Gastroesophageal sphincter (tissue), 4 donors: Measurements from ENCODE around the gene BMP4. TPM values are rescaled to one million over a fixed set of nuclear protein-coding genes. Genes with fewer than 3 reads are reported as not detected.
A peak's percentile ranks its signal among the peaks of the same experiment; 100 is the strongest.

Experiments used
- ATAC-seq: fragments of 150-250 bp; one replicate; pipeline ENCODE4 v1.9.1; 2016; ENCODE audit warnings: mild to moderate bottlenecking, moderate library complexity
- H3K27ac ChIP-seq, 4 donors: fragments of 200-600 bp; sonication (generic) in 3 of 4; 1 replicate in 3 of 4; 2 replicates in 1 of 4; pipeline ENCODE4 v1.5.1; 2016 to 2019
- H3K27me3 ChIP-seq: fragments of 200-600 bp; sonication (generic); one replicate; pipeline ENCODE4 v1.5.1; 2019
- H3K36me3 ChIP-seq, 2 donors: fragments of 200-600 bp; sonication (generic); one replicate each; pipeline ENCODE4 v1.5.1; 2019; ENCODE audit warnings: control low read depth in 1 of 2
- H3K4me1 ChIP-seq, 3 donors: fragments of 200-600 bp; sonication (generic); 1 replicate in 2 of 3; 2 replicates in 1 of 3; pipeline ENCODE4 v1.5.1; 2016 to 2019; ENCODE audit warnings: control low read depth in 2 of 3
- H3K4me3 ChIP-seq, 2 donors: fragments of 200-600 bp; sonication (generic); one replicate each; pipeline ENCODE4 v1.5.1; 2019; ENCODE audit warnings: mild to moderate bottlenecking in 1 of 2, moderate library complexity in 1 of 2
- H3K9me3 ChIP-seq, 3 donors: fragments of 200-600 bp; sonication (generic); one replicate each; pipeline ENCODE4 v1.5.1; 2017 to 2019; ENCODE audit warnings: control low read depth in 2 of 3
- EP300 ChIP-seq: sonication (generic); formaldehyde crosslinking; IDR thresholded peaks from one replicate; pipeline ENCODE4 v1.6.1; 2017; ENCODE audit warnings: antibody characterized with exemption, mild to moderate bottlenecking
- POLR2A ChIP-seq, 2 donors: fragments of 450-650 bp; IDR thresholded peaks; one replicate each; pipeline ENCODE4 v1.6.1; 2017; ENCODE audit warnings: antibody characterized with exemption in 2 of 2, mild to moderate bottlenecking in 2 of 2, moderate library complexity in 1 of 2
- POLR2AphosphoS5 ChIP-seq: sonication (generic); formaldehyde crosslinking; IDR thresholded peaks from one replicate; pipeline ENCODE4 v1.6.1; 2017; ENCODE audit warnings: antibody characterized with exemption
- WGBS, 2 donors: methylation state at CpG; one replicate each; pipeline ENCODE4 v1.1.5; 2018; ENCODE audit warnings: low coverage in 1 of 2; 5-methylcytosine and 5-hydroxymethylcytosine counted together
- total RNA-seq, 4 donors: library from RNA; depleted of rRNA; stranded (reverse); fragments of >200 nt; gene quantifications; one replicate each; pipeline ENCODE4 v1.1.0, GENCODE V29; 2016
- TF ChIP-seq, protein P1 (sequence below), 4 experiments: fragments of 200-600 bp in 2 of 4; fragments of 450-650 bp in 2 of 4; sonication (generic) in 1 of 4; IDR thresholded peaks; one replicate each; pipeline ENCODE4 v1.5.1; 2017 to 2019; ENCODE audit warnings: antibody characterized with exemption in 4 of 4, mild to moderate bottlenecking in 2 of 4, moderate library complexity in 2 of 4

BMP4 gene
- total RNA-seq, 4 donors from 2014 or later: 11.3 to 81.2 (median 26.6) TPM

DNA sequence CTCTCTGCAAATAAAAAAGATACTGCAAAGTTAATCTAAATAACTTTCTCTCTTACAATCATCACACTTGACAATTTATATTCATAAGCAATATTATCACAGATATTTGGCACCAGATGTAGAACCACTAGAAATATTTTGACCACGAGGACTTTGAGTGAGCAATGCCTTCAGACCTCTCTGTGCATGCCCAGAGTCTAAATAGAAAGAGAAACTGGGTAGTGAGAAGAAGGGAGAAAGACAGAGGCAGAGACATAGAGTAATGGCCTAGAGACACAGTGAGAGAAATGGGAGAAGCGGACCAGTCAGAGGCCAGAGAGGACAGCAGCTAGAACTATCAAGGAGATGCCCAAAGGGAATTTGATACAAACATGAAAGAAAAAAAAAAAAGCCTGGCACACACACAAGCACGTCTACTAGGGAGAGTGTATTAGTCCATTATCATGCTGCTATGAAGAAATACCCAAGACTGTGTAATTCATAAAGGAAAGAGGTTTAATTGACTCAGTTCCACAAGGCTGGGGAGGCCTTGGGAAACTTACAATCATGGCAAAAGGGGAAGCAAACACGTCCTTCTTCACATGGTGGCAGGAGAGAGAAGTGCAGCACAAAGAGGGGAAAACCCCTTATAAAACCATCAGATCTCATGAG lies 41.1 kb downstream of the BMP4 start:
- no peaks in the 10 kb centered on the region for H3K9me3 ChIP-seq
- no peak overlapping the region for H3K4me3 ChIP-seq
- no peak overlapping the region for H3K27ac ChIP-seq
- no peaks in the 10 kb centered on the region for H3K27me3 ChIP-seq
- no peak for ATAC-seq
- TF ChIP-seq POLR2AphosphoS5: no peak
- TF ChIP-seq EP300: no peak
- no peak for TF ChIP-seq POLR2A (IDR thresholded peaks at IDR 0.05)
- TF ChIP-seq, protein P1, sequence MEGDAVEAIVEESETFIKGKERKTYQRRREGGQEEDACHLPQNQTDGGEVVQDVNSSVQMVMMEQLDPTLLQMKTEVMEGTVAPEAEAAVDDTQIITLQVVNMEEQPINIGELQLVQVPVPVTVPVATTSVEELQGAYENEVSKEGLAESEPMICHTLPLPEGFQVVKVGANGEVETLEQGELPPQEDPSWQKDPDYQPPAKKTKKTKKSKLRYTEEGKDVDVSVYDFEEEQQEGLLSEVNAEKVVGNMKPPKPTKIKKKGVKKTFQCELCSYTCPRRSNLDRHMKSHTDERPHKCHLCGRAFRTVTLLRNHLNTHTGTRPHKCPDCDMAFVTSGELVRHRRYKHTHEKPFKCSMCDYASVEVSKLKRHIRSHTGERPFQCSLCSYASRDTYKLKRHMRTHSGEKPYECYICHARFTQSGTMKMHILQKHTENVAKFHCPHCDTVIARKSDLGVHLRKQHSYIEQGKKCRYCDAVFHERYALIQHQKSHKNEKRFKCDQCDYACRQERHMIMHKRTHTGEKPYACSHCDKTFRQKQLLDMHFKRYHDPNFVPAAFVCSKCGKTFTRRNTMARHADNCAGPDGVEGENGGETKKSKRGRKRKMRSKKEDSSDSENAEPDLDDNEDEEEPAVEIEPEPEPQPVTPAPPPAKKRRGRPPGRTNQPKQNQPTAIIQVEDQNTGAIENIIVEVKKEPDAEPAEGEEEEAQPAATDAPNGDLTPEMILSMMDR (IDR thresholded peaks at IDR 0.05): no peak
- no peaks in the 10 kb centered on the region for H3K36me3 ChIP-seq
- H3K4me1 ChIP-seq: no peaks in the 10 kb centered on the region
- WGBS, 2 donors: 63 to 69% methylated on average over 4 of the region's 4 CpGs

DNA sequence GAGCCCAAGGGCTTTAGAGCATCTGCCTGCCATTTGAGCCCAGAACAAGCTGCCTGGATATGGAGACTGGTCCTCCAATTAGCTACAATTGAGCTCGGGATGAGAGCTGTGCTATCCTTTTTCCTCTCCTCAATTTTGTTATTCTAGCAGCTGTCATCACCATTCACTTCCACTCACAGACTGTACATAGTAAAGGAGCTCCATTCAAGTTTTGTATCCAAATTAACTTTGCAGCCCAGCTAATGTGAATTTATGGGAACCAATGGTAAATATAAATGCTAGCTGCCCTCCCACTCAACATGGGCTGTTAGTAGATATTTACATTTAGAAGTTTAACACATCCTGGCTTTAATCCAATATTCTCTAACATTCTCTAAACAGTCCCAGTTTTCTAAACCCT lies 44.6 kb downstream of the BMP4 start:
- Histone ChIP-seq H3K27me3 (no peaks in the 10 kb centered on the region), H3K4me1 (no peaks in the 10 kb centered on the region), H3K36me3 (no peaks in the 10 kb centered on the region), H3K27ac (no peak overlapping the region), H3K4me3 (no peak overlapping the region), H3K9me3 (no peaks in the 10 kb centered on the region)
- TF ChIP-seq POLR2AphosphoS5: no peak
- TF ChIP-seq, protein P1 (IDR thresholded peaks at IDR 0.05): no peak
- no peak for TF ChIP-seq EP300
- no peak for TF ChIP-seq POLR2A (IDR thresholded peaks at IDR 0.05)
- WGBS, 2 donors: 0 to 43% methylated on average over 1 of the region's 1 CpG
- no peak for ATAC-seq

DNA sequence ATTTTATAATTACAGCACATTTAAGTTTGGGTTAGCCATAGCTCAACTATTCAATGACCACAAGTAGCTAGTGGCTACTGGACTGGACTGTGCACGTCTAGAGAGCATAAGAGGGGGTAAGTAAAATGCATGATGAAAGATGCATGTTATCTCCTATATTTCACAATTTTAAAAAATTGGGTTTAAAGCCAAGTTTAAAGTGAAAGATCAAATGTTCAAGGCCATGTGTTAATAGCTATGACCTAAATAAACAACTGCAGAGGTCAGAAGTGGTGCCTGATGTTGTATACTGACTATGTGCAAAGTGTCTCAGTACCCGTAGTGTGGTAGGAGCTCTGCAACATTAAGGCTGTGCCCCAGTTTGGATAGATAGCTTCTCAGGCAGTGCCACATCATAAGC lies 48.2 kb downstream of the BMP4 start:
- Histone ChIP-seq H3K27me3 (no peaks in the 10 kb centered on the region), H3K27ac (no peak overlapping the region), H3K36me3 (no peaks in the 10 kb centered on the region), H3K4me1 (no peaks in the 10 kb centered on the region), H3K4me3 (no peak overlapping the region), H3K9me3 (peaks cover 0 to 19% (median 0%) of the 10 kb centered on the region in 3 donors)
- ATAC-seq: no peak
- 24 to 51% methylated on average over 2 of the region's 2 CpGs for WGBS, 2 donors
- TF ChIP-seq POLR2A (IDR thresholded peaks at IDR 0.05): no peak
- no peak for TF ChIP-seq POLR2AphosphoS5
- TF ChIP-seq EP300: no peak
- TF ChIP-seq, protein P1 (IDR thresholded peaks at IDR 0.05): no peak

DNA sequence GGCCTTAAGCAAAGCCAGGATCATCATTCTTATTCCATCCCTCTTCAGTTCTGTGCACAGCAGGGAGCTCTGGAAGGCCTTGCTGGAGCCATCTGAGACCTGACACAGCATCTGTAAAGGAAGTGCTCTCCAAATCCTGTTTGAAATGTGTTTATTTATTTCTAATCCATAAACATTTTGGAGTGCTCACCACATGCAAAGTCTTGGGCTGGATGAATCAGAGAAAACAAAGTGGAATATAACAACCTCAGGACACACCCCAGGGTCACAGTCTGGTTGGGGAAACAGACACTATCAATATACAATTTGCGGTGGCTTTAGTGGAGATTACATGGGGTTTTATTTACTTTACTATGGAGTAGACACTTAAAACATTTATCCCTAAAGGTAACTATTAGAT lies 54.3 kb downstream of the BMP4 start:
- TF ChIP-seq, protein P1 (IDR thresholded peaks at IDR 0.05): no peak
- TF ChIP-seq POLR2AphosphoS5 (no peak), EP300 (no peak), POLR2A (IDR thresholded peaks at IDR 0.05) (no peak)
- no peaks in the 10 kb centered on the region for H3K27me3 ChIP-seq
- WGBS, 2 donors: 79 to 100% methylated on average over 1 of the region's 1 CpG

DNA sequence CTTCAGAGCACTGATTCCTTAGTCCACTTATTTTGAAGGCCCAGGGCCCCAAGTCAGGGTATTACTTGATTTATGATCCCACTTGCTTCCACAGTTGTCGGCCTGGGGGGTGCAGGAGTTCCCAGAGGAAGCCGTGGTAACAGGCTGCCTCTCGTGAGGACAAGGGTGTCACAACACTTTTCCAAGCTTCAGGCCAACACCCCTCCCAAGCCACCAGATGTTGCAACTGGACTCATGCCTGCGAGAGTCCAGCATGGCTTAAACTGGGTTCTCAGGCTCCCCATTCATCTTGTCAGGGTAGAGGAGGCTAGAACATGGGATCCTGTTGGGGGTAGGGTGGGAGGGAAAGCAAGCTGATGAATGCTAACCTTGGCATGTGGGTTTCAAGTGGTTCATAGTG lies 56.1 kb downstream of the BMP4 start:
- Histone ChIP-seq H3K36me3 (no peaks in the 10 kb centered on the region), H3K27ac (no peak overlapping the region), H3K27me3 (no peaks in the 10 kb centered on the region), H3K4me1 (no peaks in the 10 kb centered on the region), H3K4me3 (no peak overlapping the region), H3K9me3 (peaks cover 0 to 7% (median 0%) of the 10 kb centered on the region in 3 donors)
- WGBS, 2 donors: 40 to 50% methylated on average over 1 to 2 of the region's 4 CpGs
- peak; percentile 88 for ATAC-seq
- TF ChIP-seq, protein P1 (IDR thresholded peaks at IDR 0.05): no peak
- TF ChIP-seq POLR2AphosphoS5 (no peak), EP300 (no peak), POLR2A (IDR thresholded peaks at IDR 0.05) (no peak)

More for the DNA sequence above, 54.3 kb downstream of the BMP4 start:
- H3K36me3 ChIP-seq: no peaks in the 10 kb centered on the region
- H3K9me3 ChIP-seq: peaks cover 0 to 19% (median 0%) of the 10 kb centered on the region in 3 donors
- no peak overlapping the region for H3K4me3 ChIP-seq
- no peak for ATAC-seq
- no peak overlapping the region for H3K27ac ChIP-seq
- H3K4me1 ChIP-seq: no peaks in the 10 kb centered on the region
